ENCODE results near the gene CSNK1A1L.

DNA sequence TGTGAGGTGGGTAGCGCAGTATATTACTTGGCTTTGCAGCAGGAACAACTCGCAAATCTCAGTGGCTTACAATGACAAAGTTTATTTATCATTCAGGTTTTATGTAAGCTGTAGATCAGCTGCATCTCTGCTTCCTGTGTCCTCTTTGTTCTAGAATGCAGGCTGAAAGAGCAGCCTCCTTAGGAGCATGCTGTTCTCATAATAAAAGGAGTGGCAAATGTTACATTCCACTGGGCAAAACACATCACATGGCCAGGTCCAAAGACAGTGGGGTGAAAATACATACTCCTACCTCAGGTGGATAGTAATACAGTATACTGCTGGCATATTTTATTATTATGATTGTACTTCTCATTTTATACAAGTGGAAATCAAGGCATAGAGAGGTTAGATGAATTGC, 1.2 kb upstream of the CSNK1A1L start:
- TF ChIP-seq CTCF (IDR thresholded peaks at IDR 0.05 in 4 of 5, conservative IDR thresholded peaks at IDR 0.05 in 1 of 5), result no peak
- no peak for TF ChIP-seq POLR2A (IDR thresholded peaks at IDR 0.05)
